ENCODE results near the gene ANXA7.

DNA sequence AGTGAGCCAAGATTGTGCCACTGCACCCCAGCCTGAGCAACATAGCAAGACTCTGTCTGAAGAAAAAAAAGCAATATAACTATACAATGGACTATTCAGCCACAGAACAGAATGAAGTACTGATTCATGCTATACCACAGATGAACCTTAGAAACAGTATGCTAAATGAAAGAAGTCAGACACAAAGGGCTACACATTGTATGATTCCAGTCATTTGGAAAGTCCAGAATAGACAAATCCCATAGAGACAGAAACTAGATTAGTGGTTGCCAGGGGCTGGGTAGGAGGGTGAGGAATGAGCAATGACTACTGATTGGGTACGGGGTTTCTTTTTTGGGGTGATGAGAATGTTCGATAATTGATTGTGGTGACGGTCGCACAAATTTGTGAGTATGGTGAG, 45.6 kb downstream of the ANXA7 start:
- TF ChIP-seq POLR2A (IDR thresholded peaks at IDR 0.05; ENCODE audit: low read length) (no peak), GATA1 (IDR thresholded peaks at IDR 0.05; ENCODE audit: low read depth, low read length) (no peak)

Data from erythroblast (primary cell).